Stomach (tissue), 4 donors: ENCODE results near the gene THEMIS.

Experiments used
- CTCF ChIP-seq, 7 experiments: fragments of 450-650 bp in 4 of 7; fragments of 200-600 bp in 3 of 7; sonication (generic) in 3 of 7; IDR thresholded peaks; one replicate each; pipeline ENCODE4 v1.5.1; 2016 to 2019; ENCODE audit warnings: antibody characterized with exemption in 7 of 7, control low read depth in 2 of 7, mild to moderate bottlenecking in 1 of 7
- EP300 ChIP-seq: sonication (generic); formaldehyde crosslinking; IDR thresholded peaks from one replicate; pipeline ENCODE4 v1.6.1; 2017; ENCODE audit warnings: antibody characterized with exemption
- POLR2A ChIP-seq, 4 donors: fragments of 450-650 bp; IDR thresholded peaks; one replicate each; pipeline ENCODE4 v1.6.1; 2016; ENCODE audit warnings: antibody characterized with exemption in 4 of 4, control low read depth in 2 of 4, mild to moderate bottlenecking in 1 of 4, moderate library complexity in 1 of 4

GRCh38 chr6:127765949-127766348 is 134.9 kb downstream of the THEMIS start:
- TF ChIP-seq CTCF (IDR thresholded peaks at IDR 0.05) (no peak), EP300 (no peak), POLR2A (IDR thresholded peaks at IDR 0.05) (no peak)
